CD1c-positive myeloid dendritic cell (primary cell): ENCODE measurements around the gene NEDD1.

Experiments used
- DNase-seq: peaks from one replicate; pipeline ENCODE4 v3.0.0-alpha.2; 2016; ENCODE audit errors: extremely low spot score

Gene NEDD1

DNA sequence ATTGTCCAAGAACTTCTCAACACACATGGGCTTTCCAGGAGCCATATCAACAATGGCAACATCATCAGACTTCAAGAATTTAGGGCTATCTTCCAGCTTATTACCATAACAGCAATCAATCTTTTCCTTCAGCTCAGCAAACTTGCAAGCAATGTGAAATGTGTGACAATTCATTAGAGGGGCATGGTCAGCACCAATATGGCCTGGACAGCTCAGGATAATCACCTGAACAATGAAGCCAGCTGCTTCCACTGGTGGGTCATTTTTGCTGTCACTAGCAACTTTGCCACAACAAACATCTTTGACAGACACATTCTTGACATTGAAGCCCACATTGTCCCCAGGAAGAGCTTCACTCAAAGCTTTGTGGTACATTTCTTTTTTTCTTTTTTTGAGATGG, 5.9 kb upstream of the NEDD1 start:
- DNase-seq: no peak

DNA sequence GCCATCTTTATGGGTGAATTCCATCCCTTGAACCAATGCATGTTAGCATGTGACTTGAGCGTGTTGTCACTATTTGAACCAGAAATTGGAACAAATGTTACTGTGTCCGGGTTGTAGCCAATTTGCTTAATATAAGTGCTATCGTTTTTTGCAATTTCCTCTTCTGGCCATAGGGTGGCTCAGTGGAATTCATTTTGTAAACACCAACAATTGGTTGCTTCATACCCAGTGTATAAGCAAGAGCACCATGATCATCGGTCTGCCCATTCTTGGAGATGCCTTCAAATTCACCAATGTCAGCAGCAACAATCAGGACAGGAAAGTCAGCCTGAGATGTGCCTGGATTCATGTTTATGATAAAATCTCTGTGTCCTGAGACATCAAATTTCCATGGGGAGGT, 5.0 kb upstream of the NEDD1 start:
- DNase-seq: peak; percentile 7

DNA sequence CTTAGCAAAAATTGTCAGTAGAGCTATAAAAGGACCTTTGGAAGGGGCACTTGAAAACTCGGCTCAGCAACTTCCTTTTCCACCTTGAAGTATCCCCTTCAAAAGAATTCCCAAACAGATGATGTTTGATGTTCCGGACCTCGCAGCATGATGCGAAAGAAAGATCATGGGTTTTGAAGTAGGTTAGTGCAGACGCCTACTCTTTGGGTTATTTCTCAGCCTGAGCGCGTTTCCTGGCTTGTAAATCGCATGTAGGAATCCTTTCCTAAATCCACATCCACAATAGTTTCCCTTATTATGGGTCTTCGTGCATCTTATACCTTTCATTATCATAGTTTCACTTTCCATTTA, 584 bp upstream of the NEDD1 start:
- no peak for DNase-seq

DNA sequence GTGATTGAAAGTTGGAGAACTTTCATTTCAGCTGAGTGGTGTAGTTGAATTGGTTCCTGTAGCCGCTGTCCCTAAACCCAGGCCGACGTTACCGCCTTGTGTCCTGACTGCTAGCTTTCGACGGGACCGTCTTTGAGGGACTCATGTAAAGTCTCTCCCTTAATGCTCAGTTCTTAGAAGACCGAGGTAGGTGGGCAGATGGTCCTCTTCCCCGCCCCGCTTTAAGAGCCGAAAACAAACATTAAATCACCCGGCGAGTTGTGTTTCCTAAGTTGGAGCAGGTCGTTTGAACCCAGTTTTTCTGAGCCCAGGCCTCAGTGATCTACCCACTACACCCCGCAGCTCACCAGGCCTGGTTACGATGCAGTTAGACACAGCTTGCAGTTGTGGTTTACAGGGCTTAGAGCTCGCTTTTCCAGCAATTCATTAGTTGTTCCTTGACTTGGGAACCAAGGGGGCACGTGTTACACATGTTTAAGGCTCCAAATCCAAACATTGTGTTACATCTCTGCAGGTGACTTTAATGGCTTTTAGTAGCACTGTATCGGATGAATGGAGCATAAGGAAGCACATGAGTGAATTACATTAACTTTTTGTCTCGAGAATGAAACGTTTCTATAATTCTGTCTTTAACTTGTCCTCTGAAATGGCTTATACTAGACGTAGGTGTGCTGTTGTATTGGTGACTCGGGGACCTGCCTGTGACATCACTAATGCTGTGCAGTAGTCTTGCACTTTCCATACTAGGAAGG, 790 bp downstream of the NEDD1 start:
- peak; percentile 26 for DNase-seq

DNA sequence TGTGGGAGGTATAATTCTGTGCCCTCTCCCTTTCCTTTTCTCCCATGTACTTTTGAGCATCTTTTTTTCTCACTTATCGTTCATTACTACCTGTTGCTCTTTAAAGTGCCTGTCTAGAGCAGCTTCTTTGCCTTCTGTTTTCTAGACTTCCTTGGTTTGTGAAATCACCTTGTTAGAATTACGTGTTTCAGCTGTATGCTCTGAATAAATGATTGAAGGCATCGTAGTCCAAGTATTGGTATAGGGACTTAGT, 1.3 kb downstream of the NEDD1 start:
- no peak for DNase-seq

DNA sequence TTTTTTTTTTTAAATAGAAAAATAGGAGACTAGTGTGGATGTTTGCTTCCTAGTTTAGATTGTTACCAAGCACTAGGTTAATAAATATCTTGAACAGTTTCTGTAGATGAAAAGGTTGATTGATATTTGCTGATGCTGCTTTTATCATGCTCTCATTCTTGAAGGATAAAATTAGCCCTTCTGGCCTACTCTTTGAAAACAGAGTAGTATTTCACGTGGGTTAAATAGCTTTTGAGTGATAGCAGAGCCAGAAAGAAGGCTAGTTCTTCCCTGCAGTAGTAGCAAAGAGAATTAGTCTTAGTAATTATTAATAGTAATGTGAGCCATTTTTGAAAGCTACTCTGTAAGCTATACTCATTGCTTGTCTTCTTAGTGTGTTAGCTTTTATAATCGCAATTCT, 5.2 kb downstream of the NEDD1 start:
- DNase-seq: no peak

DNA sequence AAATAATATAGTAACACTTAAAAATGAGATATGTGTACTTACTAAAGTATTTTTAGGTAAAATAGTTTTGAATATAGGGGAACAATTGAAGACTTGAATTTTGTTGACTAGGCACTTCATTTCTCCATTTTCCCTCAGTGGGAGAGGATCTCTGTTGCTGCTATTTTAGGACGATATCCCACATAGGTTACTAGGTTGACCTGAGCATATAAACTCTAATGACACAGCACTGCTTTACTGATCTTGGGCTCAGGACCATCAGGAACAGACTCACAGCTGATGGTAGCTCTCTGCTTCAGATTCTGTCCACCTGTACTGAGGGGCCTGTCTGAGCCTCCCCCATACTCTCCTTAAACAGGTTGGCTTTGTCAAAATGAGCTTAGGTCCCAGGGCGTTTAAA, 5.9 kb downstream of the NEDD1 start:
- DNase-seq: no peak

DNA sequence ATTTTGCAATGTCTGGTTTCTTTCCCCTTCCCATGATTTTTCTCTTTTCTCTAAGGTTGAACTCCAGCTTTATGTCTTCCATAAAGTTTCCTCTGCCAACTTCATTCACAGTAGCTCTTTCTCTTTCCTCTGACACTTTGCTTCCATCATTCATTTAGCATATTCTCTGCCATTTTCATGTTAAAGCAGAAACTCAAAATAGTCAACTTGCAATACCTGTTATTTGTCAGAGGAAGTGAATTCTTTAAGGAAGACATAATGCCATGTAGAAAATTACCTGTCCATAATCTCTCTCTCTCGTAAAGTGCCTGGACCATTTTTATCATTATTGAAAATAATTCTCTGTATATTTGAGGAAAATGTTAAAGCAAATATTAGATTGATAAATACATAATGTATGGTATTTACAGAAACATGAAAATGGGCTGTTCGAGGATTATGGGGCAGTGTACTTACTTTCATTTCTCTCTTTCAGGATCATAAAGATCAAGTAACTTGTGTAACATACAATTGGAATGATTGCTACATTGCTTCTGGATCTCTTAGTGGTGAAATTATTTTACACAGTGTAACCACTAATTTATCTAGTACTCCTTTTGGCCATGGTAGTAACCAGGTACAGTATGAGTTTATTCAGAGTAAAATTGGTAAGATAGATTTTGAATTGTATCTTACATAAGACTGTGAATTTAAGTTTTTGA, 12.6 kb downstream of the NEDD1 start:
- peak; percentile 6 for DNase-seq

DNA sequence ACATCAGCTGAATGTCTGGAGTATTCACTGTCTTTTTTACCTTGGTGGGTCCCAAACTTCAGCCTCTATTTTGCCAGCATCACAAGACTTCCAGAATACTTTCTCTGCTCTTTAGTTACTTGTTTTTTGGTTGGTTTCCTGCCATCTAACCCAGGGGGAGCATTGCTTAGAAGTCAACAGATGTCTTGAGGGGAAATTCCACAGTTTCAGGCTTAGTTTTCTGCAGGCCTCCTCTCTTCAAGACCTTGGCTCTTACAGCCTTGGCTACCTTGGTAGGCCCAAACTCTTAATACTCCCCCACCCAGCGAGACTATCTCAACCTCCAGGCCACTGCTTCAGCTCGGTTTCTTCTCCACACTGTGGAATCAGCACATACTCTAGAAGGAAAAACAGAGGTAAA, 41.7 kb downstream of the NEDD1 start:
- DNase-seq: no peak

DNA sequence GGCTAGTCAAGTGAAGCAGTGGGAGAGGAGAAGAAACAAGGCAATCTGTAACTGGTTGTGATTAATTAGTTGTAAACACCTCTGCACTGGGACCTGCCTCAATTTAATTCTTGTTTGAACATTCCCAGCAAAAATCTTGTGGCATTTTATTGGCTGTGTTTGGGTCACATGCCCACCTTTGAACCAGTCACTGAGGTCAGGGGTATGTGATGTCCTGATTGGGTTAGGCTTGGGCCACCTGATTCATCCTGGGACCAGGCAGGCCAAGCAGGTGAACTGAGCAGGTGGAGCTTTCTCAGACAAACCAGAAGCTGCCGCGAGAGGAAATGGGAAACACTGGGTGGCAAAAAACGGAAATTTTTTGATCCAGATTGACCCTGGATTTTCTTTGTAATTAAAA, 72.5 kb downstream of the NEDD1 start:
- DNase-seq: no peak

DNA sequence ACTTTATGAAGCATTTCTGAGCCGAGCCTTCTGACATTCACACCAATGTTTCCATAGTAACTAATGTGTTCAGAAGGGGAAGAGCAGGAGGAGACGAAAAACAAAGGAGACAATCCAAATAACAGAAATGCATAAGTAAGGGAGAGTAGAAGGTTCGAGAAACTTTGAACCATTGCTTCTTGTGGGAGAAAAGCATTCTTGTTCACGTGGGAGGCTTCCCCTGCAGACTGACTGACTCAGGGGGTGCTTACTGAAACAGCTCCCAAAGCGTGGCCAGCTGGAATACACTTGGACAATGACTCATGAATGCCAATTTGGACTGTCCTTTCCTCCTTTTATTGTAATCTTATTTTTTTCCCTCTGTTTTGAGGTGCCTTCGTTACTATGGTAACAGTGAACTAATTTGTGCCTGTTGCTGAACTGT, 73.9 kb downstream of the NEDD1 start:
- no peak for DNase-seq

DNA sequence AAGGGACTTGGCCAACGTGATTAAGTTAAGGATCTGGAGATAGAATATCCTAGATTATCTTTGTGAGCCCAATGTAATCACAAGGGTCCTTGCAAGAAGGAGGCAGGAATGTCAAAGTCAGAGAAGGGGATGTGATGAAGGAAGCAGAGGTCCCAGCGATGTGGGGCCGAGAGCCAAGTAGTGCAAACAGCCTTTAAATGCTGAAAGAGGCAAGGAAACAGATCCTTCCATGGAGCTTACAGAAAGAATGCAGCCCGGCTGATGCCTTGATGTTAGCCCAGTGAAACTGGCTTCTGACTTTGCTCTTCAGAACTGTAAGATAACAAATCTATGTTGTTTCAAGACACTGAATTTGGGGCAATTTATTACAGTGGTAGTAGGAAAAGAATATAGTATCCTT, 74.9 kb downstream of the NEDD1 start:
- DNase-seq: no peak

DNA sequence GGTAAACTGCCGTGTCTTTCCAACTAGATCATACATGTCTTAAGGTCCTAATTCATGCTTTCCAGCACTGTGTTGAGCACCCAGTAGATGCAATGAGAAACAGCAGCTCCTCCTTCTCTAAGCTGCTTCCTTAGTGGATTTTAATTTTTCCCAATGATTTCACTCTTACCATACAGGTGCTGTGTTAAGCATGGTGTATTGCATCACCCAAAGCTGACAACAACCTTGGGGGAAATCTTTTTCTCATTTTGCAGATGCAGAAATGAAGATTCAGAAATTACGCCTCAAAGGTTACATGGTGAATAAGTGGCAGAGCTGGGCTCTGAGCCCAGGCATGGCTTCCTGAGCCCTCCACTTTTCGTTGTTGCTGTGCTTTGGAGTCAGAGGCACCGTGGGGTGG, 75.6 kb downstream of the NEDD1 start:
- no peak for DNase-seq

DNA sequence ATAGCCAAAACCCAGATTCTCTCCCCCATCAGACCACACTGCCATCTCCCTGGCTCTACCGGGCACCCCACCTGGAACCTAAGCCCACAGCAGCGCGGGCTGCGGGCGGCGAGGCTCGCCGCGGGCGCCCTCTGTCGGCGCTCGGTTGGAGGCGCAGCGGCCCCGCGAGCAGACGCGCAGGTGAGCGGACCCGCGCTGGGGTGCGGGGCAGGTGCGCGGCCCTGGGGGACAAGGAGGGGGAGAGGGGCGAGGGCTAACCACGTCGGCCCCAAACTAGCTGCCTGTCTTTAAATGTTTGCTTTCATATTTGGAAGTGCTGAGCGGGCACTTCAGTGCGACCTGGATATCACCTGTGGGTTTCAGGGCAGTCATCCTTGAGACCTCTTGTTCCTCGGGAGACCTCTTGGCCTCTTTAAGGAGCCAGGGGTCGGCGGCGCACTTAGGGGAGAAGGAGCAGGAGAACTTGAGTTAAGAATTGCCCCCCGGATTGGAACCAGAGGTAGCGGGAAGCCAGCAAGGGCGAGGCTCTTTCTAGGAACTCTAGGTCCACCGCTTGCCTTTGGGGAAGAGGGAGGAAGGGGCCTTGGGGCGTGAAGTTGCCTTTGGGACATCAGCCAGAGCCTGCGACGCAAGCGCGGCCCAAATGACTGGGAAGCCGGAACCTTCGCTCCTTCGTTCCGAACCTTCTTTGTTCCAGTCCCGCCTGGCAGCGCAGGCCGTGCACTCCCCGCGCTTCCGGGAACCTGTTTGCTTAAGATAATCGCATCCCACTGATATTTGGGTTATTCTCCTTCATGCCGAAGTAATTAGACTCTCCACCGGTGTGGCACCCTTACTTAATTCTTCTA, 78.7 kb downstream of the NEDD1 start:
- DNase-seq: peak; percentile 26

DNA sequence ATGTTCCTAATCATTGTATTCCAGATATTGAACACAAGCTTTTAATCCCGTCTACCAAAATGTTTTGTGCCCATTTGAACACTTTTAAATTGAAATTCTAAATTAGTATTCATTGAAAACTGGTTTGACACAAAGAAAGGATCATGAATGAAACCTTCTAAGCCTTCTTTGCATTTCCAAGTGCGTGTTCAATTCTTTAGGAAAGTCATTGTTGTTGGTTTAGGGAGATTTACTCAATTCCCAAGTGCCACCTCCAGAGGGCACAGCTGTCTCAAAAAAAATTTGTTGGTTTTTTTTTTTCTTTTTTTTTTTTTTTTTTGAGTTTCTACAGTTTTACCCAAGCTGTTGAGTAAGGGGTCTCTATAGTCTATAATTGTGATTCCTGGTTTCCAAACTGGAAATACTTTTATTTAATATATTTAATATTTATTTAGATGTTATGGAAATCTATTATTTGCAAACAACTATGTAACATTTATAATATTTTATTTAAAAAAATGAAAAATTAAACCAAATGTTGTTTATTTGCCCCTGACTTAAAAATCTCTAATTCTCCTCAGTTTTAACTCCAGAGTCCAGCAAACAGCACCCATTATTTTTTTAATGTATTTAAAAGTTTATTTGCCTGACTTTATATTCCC, 79.9 kb downstream of the NEDD1 start:
- peak; percentile 2 for DNase-seq

DNA sequence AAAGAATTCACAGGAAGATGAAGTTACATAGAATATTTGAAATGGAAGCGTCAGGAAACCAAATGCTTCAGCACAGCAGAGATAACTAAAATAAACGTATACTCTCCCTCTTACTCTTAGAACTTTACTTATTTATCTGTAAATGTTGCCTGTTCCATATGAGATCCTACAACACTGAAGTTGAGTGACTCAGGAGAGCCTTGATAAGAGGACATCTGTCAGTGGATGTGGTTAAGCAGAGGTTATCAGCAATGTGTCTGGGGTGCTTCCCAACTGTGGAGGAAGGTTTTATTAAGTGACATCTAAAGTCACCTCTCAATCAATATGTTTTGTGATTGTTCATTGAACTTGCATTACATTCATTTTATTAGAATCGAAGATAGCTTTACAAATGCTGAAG, 81.9 kb downstream of the NEDD1 start:
- no peak for DNase-seq

DNA sequence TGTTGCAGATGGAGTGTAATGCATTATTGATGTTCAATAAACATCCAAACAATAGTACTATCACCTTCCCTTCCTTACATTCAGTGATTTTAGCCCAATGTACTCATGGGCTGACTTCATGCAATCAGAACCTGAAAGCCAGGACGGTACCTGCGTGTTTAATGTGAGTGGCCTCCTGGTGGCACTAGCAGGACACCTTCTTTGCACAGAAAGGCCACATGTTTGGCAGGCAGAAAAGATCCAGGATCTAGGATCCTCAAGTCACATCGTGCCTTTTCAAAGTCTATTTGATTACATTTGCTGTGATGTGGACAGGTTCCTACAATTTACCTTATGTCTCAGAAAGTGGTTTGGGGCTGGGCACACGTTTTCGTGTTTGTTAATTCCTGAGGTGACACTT, 82.9 kb downstream of the NEDD1 start:
- DNase-seq: no peak

DNA sequence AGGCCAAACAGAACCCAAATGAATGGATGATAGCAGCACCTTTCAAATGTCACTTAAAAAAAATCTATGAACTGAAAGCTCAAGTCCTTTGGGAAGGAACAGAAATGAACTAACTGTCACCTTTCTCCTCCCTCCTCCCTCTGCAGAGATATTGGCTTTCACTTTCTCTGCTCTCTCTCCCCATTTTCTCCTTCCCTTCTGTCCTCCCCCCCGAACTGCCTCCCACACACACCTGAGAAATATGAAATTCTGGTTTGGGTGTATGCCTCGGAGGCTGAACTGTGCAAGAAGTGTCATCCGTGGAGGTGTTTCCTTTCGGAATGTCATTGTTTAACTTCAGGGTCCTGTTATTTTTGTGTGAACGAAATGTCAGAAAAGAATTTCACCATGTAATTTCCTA, 87.8 kb downstream of the NEDD1 start:
- no peak for DNase-seq

DNA sequence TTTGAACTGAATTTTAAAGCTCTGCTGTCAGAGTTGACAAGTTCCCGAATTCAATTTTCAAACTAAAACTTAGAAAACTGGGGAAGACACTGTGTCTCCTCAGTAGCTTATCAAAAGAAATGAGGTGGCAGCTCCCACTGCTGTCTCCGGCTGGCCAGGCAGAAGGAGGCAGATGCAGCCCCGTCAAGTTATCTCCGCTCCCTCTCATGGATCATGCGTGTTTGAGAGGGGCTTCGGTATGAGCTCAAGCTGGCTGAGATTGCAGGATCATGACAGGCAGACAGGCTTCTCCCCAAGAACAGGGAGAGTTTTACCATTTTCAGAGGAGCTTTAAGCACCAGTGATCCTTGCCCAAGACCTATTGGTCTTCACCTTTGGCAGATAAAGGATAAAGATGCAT, 88.8 kb downstream of the NEDD1 start:
- no peak for DNase-seq

DNA sequence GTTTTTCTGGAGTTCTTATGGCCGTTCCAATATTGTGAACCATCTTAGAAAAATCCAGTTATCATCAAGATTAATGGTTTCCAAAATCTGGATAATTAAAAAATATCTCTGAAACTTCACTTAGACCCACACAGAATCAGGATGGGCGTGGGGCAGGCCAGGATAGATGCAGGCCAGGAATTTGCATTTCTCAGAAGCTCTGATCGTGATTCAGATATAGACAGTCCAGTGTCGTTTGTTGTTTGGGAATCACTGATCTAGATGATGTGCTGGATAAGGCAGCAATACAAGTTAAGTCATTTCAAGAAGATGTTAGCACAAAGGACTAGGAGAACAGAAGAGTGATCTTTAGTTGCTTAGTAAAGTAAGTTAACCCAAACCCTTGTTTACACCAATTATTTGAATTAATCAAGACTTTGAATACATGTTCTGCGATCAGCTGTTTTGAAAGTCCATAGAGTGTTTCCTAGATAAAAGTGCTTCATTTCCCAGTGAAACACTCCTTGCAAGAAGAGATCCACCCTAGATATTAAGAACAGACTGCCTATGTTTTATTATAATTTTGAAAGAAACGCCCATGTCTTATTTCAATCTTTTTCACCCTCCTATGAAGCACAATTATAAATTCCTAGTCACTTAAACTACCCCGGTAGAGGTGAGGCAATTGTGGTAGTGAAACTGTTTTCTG, 90.9 kb downstream of the NEDD1 start:
- no peak for DNase-seq

DNA sequence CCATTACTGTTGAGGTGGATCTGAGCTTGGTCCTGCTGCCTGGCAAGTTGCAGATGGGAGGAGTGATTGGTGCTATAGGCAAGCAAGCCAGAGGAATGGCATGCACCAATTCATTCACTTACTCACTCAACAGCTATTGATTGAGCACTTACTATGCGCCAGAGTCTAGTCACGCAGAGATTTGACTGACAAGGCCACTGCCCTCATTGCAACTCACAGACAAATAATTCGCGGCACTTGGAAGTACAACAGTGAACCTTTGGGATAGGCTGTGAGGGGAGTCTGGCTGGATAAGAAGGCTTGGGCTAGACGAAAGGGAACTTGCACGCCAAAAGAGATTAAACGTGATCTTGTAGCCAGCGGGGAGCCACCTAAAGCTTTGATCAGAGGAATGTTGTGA, 96.2 kb downstream of the NEDD1 start:
- no peak for DNase-seq
